SK-MEL-5 (cell line): ENCODE data around the gene BRCC3. TPM values are rescaled to one million over a fixed set of nuclear protein-coding genes. Genes with fewer than 3 reads are reported as not detected.

Experiments
- DNase-seq: peaks from one replicate; pipeline ENCODE4 v3.0.0-alpha.2; 2016; ENCODE audit warnings: low read depth, low spot score
- in situ Hi-C: cut with HindIII; loops from 2 replicates; pipeline ENCODE4 v1.10.0; 2016; ENCODE audit warnings: low sequenced_read_pairs, high pct_unique_total_duplicates, low pct_unique_long_range_greater_than_20kb
- total RNA-seq: library from RNA; depleted of rRNA; stranded (reverse); fragments of >200 nt; shearing (Covaris generic); gene quantifications from 2 replicates; pipeline ENCODE4 v1.2.3, GENCODE V29; 2014

The BRCC3 gene
- total RNA-seq, 1 experiment from 2014 or later = 6.3 TPM

- no peak for DNase-seq
- in situ Hi-C loops = no loop called here
These were observed 17.1 kb upstream of the BRCC3 start for GRCh38 chrX:155054255-155054654.

- in situ Hi-C loops = no loop called here
- no peak for DNase-seq
These were observed 15.8 kb upstream of the BRCC3 start for GRCh38 chrX:155055494-155055893.

- in situ Hi-C loops = no loop called here
- no peak for DNase-seq
These were observed 14.8 kb upstream of the BRCC3 start for GRCh38 chrX:155056471-155056870.

GRCh38 chrX:155056877-155057792, 14.2 kb upstream of the BRCC3 start:
- peak; percentile 77 for DNase-seq
- in situ Hi-C loops = no loop called here

GRCh38 chrX:155061760-155062159, 9.5 kb upstream of the BRCC3 start:
- in situ Hi-C loops = no loop called here
- no peak for DNase-seq

- in situ Hi-C loops = no loop called here
- DNase-seq = no peak
These were observed 6.1 kb upstream of the BRCC3 start for GRCh38 chrX:155065035-155065734.

GRCh38 chrX:155068165-155068564, 3.1 kb upstream of the BRCC3 start:
- peak; percentile 36 for DNase-seq
- in situ Hi-C loops = no loop called here

- no peak for DNase-seq
- in situ Hi-C loops = no loop called here
These were observed 1.9 kb upstream of the BRCC3 start for GRCh38 chrX:155069414-155069813.

GRCh38 chrX:155070038-155070437, 1.3 kb upstream of the BRCC3 start:
- in situ Hi-C loops = no loop called here
- no peak for DNase-seq

- DNase-seq = no peak
- in situ Hi-C loops = no loop called here
These were observed 689 bp upstream of the BRCC3 start for GRCh38 chrX:155070663-155070974.

GRCh38 chrX:155071694-155072280, 479 bp downstream of the BRCC3 start:
- in situ Hi-C loops = no loop called here
- DNase-seq = no peak

GRCh38 chrX:155086202-155086840, 15.0 kb downstream of the BRCC3 start:
- peak; percentile 72 for DNase-seq
- in situ Hi-C loops = no loop called here

GRCh38 chrX:155086961-155087735, 15.8 kb downstream of the BRCC3 start:
- DNase-seq = no peak
- in situ Hi-C loops = no loop called here

- in situ Hi-C loops = no loop called here
- peak; percentile 55 for DNase-seq
These were observed 23.3 kb downstream of the BRCC3 start for GRCh38 chrX:155094468-155095061.

GRCh38 chrX:155105919-155106318, 34.6 kb downstream of the BRCC3 start:
- in situ Hi-C loops = no loop called here
- DNase-seq = no peak

GRCh38 chrX:155108427-155108826, 37.1 kb downstream of the BRCC3 start:
- in situ Hi-C loops = no loop called here
- no peak for DNase-seq

GRCh38 chrX:155112171-155112570, 40.9 kb downstream of the BRCC3 start:
- DNase-seq = no peak
- in situ Hi-C loops = no loop called here
